Measurements from ENCODE around the gene MUC6.

MUC6 gene

DNA sequence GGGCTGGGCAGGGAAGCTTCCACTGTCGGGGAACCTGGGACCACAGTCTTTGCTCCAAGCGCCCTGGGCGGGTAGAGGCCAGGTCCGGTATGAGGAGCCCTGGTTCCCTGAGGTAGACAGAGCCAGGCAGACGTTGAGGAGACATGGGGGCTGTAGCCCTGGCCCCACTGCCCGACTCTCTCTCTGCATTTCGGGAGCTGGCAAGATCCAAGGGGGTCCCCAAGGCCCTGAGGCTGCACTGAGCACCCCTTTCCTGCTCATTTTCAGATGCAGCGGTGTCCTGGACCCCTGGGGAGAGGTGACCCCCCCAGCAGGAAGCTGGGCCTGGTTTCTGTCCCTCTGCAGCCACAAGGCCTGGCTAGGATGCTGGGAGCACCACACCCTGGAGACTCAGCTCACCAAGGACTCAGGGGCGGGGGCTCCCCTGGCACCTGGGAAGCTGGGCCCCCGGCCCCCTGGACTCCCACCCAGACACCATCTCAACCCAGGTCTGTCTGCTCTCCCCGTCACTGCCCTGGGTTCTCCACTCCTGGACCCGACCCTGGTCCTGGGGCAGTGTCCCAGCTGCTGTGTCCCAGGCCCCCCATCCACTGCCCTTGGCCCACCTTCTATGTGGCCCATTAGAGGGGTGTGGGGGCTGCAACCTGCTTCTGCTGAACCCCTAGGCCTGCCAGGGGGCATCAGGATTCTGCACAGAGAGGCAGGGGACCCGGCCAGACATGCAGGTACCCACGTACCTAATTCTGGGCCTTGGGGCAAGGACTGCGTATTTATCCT, 15.0 kb upstream of the MUC6 start:
- no peak for DNase-seq (ENCODE audit: low read depth, low spot score)

DNA sequence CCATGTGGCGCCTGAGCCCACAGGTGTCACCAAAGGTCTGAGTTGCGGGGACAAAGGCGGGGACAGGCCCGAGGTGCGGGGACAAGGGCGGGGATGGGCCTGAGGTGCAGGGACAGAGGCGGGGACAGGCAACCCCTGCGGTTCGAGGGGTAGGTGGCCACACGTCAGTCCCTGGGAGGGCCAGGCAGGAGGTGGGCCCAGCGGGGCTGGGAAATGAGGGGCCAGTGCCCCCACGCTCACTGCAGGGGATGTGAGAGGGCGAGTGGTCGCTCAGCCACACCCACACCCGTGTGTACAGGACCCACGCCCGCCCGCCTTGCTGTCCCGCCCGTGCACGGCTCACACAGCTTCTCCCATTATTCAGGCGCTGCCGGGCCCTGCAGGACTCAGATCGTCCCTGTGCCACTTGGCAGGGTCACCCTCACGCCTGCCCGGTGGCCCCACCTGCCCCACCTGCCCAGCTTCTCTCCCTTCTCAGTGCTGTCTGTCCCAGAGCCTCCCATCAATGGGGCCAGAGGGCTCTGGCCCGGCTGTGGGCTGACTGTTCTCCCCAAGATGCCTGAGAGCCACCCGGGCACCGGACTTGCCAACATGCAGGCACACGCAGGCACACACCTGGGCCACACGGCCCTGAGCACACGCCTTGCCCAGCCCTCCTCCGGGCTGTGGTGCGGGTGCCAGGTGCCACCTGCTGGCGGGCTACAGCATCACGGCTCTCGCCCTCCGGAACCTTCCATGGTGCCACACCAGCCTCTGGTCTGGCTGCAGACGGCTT, 14.2 kb upstream of the MUC6 start:
- peak; percentile 44 for DNase-seq (ENCODE audit: low read depth, low spot score)

GRCh38 chr11:1049911-1050580, 13.5 kb upstream of the MUC6 start:
- DNase-seq (ENCODE audit: low read depth, low spot score) = no peak

- no peak for DNase-seq (ENCODE audit: low read depth, low spot score)
These were observed 12.9 kb upstream of the MUC6 start for GRCh38 chr11:1049431-1049891.

DNA sequence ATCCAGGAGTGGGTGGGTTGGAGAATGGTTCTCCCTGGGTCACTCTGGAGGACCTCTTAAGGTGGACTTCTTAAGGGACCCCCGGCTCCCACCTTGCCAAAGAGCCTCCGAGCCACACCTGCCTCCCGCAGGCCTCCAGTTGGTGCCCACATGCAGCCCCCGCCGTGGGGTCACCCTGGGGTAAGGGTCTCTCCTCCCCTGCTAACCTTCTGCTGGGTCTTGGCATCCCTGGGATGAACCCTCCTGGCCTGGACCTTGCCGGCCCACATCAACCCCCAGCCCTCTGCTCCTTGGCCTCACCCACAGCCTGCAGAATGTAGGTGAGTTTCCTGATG, 12.5 kb upstream of the MUC6 start:
- no peak for DNase-seq (ENCODE audit: low read depth, low spot score)

DNA sequence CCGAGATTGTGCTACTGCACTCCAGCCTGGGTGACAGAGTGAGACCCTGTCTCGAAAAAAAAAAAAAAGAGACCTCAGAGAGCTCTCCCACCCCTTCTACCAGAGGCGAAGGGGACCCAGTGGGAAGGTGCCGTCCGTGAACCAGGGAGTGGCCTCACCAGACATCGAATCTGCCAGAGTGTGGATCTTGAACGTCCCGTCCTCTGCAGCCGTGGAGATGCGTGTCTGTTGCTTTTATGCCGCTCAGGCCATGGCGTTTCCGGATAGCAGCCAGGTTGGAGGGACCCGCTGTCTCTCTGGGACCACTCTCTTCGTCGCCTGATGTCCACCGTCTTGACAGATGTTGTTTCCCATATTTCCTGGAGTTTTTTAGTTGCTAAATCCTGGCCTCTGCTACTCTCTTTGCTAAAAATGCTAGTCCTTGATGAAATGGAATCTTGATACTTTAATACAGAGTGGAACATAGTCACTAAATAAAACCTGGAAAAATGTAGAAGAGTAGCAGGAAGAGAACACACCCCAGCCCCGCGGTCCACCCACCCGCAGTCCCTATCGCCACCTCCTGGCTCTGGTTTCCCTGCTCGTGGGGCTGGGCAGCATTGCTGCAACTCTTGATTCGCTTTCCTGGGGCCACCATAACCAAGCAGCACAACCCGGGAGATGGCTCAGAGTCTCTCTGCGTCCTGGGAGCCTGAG, 12.0 kb upstream of the MUC6 start:
- DNase-seq (ENCODE audit: low read depth, low spot score) = no peak

- DNase-seq (ENCODE audit: low read depth, low spot score) = no peak
These were observed 11.2 kb upstream of the MUC6 start for GRCh38 chr11:1047595-1048156.

DNA sequence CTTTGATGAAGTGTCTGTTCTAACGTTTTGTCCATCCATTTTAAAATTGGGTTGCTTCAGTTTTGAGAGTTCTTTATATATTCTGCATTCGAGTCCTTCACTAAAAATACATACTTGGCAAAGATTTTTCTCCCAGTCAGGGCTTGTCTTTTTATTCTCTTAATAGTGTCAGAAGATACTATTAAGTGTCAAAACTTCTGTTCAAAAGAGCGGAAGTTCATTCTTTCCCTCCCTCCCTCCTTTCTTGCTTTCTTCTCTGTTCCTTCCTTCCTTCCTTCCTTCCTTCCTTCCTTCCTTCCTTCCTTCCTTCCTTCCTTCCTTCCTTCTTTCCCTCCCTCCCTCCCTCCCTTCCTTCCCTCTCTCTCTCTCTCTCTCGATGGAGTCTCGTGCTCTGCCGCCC, 7.6 kb upstream of the MUC6 start:
- no peak for DNase-seq (ENCODE audit: low read depth, low spot score)

DNA sequence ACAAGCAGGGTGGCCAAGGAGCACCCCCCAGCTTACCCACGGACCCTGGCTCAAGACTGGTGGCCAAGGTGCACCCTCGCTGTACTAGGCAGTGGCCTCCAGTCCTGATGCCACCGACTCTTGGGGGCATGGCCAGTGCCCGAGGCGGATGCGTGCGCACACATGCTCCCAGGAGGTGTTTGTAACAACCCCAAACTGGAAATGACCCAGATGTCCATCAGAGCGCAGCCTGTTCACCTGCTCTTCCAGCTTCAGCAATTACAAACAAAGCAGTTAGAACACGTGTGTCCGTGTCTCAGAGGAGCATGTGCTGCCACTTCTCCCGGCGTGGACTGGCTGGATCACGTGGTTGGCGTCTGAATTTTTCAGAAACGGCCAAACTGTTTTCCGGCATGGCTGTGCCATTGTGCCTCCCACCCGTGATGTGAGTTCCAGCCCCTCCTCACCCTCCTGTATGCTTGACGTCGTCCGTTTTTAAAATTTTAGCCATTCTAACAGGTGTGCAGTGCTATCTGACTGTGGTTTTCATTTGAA, 7.1 kb upstream of the MUC6 start:
- no peak for DNase-seq (ENCODE audit: low read depth, low spot score)

GRCh38 chr11:1042626-1043562, 6.4 kb upstream of the MUC6 start:
- no peak for DNase-seq (ENCODE audit: low read depth, low spot score)

DNA sequence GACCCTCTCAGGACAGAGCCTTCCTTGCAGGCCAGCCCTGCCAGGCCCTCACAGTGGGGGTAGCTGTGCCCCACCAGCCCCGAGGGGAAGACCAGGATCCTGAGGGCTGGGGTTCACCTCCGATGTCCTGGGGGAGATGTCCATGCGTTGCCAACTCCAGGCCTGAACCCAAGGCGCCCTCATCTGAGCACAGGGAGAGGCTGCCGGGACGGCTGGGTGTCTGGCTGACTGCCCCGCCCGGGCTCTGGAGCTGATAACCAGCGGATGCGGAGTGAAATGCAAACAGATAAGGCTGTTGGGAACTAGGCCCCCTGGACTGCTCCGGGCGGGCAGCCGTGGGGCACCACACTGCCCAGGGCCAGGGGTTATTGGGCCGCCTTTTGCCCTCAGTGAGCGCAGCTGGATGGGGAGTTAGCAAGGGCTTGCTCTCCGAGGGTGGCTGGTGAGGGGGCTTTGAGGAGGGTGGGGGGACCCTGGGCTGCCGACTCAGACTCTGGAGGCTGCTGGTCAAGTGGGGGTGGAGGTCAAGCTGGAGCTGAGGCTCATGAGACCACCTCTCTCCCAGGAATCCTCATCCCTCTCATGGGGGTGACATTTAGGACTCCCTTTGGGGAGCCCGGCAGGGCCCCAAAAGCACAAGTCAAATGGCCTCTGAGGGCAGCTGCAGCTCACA, 5.6 kb upstream of the MUC6 start:
- no peak for DNase-seq (ENCODE audit: low read depth, low spot score)

DNA sequence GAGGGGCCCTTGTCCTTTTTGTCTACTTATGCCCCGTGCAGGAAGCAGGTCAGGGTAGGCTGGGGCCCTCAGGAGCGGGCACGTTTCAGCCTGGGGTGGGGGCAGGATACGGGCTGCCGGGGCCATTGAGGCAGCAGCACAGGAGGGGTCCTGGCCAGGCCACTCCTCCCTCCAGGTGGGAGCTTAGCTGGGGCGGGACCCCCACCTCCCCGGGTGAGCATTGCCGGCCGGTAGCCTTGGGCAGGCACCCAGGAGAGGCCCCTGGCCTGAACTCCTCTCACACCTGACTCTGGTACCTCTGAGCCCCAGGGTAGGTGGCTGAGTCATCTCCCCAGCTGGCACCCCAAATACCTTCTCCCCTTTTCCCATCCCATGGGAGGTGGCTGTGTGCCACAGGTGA, 5.0 kb upstream of the MUC6 start:
- no peak for DNase-seq (ENCODE audit: low read depth, low spot score)

DNA sequence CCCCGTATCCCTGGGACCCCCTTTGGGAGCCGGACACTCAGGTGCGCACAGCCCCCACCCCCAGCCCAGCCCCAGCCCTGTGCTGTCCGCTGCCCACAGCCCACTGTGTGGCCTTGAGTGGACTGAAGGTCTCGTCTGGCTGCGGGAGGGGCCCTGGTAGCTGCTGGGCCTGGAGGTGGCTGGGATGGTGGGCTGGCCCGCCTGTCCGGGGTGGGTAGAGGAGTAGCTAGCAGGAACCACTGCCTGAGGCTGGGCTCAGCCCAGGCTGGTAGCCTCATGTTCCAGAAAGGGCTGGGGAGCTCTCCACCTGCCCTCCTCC, 4.6 kb upstream of the MUC6 start:
- no peak for DNase-seq (ENCODE audit: low read depth, low spot score)

- DNase-seq (ENCODE audit: low read depth, low spot score) = no peak
These were observed 4.1 kb upstream of the MUC6 start for GRCh38 chr11:1040428-1041148.

GRCh38 chr11:1039481-1040427, 3.2 kb upstream of the MUC6 start:
- DNase-seq (ENCODE audit: low read depth, low spot score) = no peak

DNA sequence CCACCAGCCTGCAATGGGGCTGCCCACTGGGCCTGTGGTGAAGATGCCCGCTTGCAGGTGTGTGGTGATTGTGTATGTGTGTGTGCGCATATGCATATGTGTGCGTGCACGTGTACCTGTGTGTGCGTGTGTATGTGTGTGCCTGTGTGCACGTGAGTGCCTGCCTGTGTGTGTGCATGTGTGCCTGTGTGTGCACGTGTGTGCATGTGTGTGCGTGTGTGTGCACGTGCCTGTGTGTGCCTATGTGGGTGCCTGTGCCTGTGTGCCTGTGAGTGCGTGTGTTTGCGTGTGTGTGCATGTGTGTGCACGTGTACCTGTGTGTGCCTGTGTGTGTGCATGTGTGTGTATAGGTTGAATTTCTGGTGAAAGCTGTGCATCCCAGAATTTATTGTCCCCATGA, 2.4 kb upstream of the MUC6 start:
- no peak for DNase-seq (ENCODE audit: low read depth, low spot score)

GRCh38 chr11:1038361-1038760, 1.8 kb upstream of the MUC6 start:
- DNase-seq (ENCODE audit: low read depth, low spot score) = no peak

DNA sequence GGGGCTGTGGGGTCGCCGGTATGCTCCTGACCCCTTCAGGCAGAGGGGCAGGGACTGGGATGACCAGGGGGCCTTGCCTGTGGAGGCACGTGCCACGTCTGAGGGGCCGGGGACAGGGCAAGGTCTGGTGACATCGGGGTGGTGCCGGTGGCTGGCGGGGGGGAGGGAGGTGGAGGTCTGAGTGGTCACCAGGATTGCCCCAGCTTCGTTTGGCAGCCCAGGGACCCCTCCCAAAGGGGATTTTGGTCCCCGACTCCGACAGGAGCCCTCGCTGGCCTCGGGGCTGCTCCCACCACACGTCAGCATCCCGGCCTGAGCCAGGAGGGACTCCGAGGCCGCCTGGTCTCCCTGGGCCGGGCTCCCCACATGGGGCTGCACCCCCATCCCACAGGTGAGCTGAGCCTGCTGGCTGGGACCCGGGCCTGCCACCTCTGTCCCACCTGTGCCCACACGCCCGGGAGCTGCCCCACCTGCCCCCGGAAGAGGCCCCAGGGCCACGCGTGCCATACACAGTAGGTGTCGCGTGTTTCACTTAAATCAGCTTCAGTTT, 1.1 kb upstream of the MUC6 start:
- DNase-seq (ENCODE audit: low read depth, low spot score) = no peak
